H1 (cell line): Measurements from ENCODE around the gene SFXN4. TPM values are rescaled to one million over a fixed set of nuclear protein-coding genes. Genes with fewer than 3 reads are reported as not detected.

Experiments
- CTCF ChIA-PET: fragments of 300-600 bp; sonication (Branson Sonifier 250); formaldehyde crosslinking; loops from one replicate; lab custom pipeline; 2021; ENCODE audit not compliant: partially characterized antibody; lab: Charles Lee
- POLR2A ChIA-PET: fragments of 300-600 bp; sonication (Branson Sonifier 250); formaldehyde crosslinking; loops from one replicate; lab custom pipeline; 2021; ENCODE audit warnings: inconsistent platforms; ENCODE audit not compliant: partially characterized antibody; lab: Charles Lee
- DNase-seq, 2 experiments: peaks; one replicate each; pipeline versions ENCODE4 v3.0.0 to v3.0.0-alpha.2; 2010 to 2022; ENCODE audit warnings: low spot score in 2 of 2, low read depth in 1 of 2, mixed read lengths in 1 of 2
- FAIRE-seq: peaks from 2 replicates; lab custom pipeline; 2011; peaks lifted over from hg19 to GRCh38; lab: Jason Lieb, UNC
- H2AFZ ChIP-seq: 2 replicates; pipeline ENCODE4 v1.8.1; 2012; ENCODE audit warnings: low read length, inconsistent platforms
- H2AK5ac ChIP-seq: 2 replicates; pipeline ENCODE4 v1.6.1; 2013; ENCODE audit warnings: low read depth, low read length
- H2BK120ac ChIP-seq: replicated peaks from 2 replicates; pipeline ENCODE3; 2013; ENCODE audit warnings: low read depth, low read length, inconsistent platforms
- H2BK12ac ChIP-seq: 2 replicates; pipeline ENCODE4 v1.6.1; 2013; ENCODE audit warnings: low read depth, low read length
- H2BK15ac ChIP-seq: 2 replicates; pipeline ENCODE4 v1.6.1; 2013; ENCODE audit warnings: low read length
- H2BK20ac ChIP-seq: 2 replicates; pipeline ENCODE4 v1.6.1; 2013; ENCODE audit warnings: low read length
- H2BK5ac ChIP-seq: 2 replicates; pipeline ENCODE4 v1.6.1; 2013; ENCODE audit warnings: low read depth, low read length
- H3K14ac ChIP-seq: 2 replicates; pipeline ENCODE4 v1.6.1; 2013; ENCODE audit warnings: inconsistent platforms; ENCODE audit not compliant: insufficient read length
- H3K18ac ChIP-seq: 2 replicates; pipeline ENCODE4 v1.6.1; 2013; ENCODE audit warnings: low read length; ENCODE audit errors: extremely low read depth
- H3K23ac ChIP-seq: 2 replicates; pipeline ENCODE4 v1.6.1; 2013; ENCODE audit warnings: inconsistent platforms; ENCODE audit not compliant: insufficient read length
- H3K23me2 ChIP-seq: 2 replicates; pipeline ENCODE4 v1.6.1; 2013; ENCODE audit warnings: low read depth, low read length
- H3K27ac ChIP-seq: 2 replicates; pipeline ENCODE4 v1.6.1; 2011; ENCODE audit warnings: low read depth, low read length, inconsistent platforms
- H3K27me3 ChIP-seq, 4 experiments: replicated peaks in 1 of 4; 1 replicate in 1 of 4; 2 replicates in 3 of 4; pipeline versions ENCODE4 v1.6.1 to v1.8.1; 2011 to 2013; ENCODE audit warnings: low read length in 3 of 4, mild to moderate bottlenecking in 3 of 4, inconsistent platforms in 2 of 4, mixed read lengths in 2 of 4, moderate library complexity in 1 of 4; ENCODE audit not compliant: control insufficient read depth in 3 of 4, insufficient read depth in 3 of 4; ENCODE audit errors: extremely low read depth in 1 of 4
- H3K36me3 ChIP-seq, 4 experiments: 2 replicates each; pipeline versions ENCODE4 v1.6.1 to v1.8.1; 2011 to 2013; ENCODE audit warnings: mild to moderate bottlenecking in 4 of 4, low read length in 3 of 4, moderate library complexity in 2 of 4, control low read depth in 1 of 4, inconsistent platforms in 1 of 4; ENCODE audit not compliant: insufficient read depth in 4 of 4, control insufficient read depth in 2 of 4
- H3K4ac ChIP-seq: replicated peaks from 2 replicates; pipeline ENCODE3; 2013; ENCODE audit warnings: low read length, low read depth, mixed read lengths, inconsistent platforms; ENCODE audit not compliant: insufficient read length
- H3K4me1 ChIP-seq, 4 experiments: replicated peaks in 1 of 4; 1 replicate in 1 of 4; 2 replicates in 3 of 4; pipeline versions ENCODE4 v1.6.1 to v1.8.1; 2011 to 2013; ENCODE audit warnings: low read length in 3 of 4, inconsistent platforms in 2 of 4, mixed read lengths in 1 of 4; ENCODE audit not compliant: insufficient read depth in 4 of 4, control insufficient read depth in 3 of 4
- H3K4me2 ChIP-seq, 2 experiments: 2 replicates each; pipeline versions ENCODE4 v1.6.1 to v1.8.1; 2011 to 2013; ENCODE audit warnings: low read depth in 2 of 2, low read length in 2 of 2, control low read depth in 1 of 2, inconsistent platforms in 1 of 2, mild to moderate bottlenecking in 1 of 2; ENCODE audit not compliant: insufficient read depth in 1 of 2
- H3K4me3 ChIP-seq, 4 experiments: fragments of 200-600, 300-600 bp in 1 of 4; sonication (generic), shearing (Covaris generic), sonication (Bioruptor Twin) in 1 of 4; 2 replicates each; pipeline versions ENCODE4 v1.5.1 to v1.8.1; 2011 to 2016; ENCODE audit warnings: low read length in 4 of 4, low read depth in 3 of 4, control low read depth in 2 of 4, inconsistent platforms in 2 of 4, mild to moderate bottlenecking in 2 of 4, mixed read lengths in 1 of 4, moderate library complexity in 1 of 4; ENCODE audit not compliant: insufficient read depth in 2 of 4; ENCODE audit errors: extremely low read depth in 1 of 4
- H3K56ac ChIP-seq: replicated peaks from 2 replicates; pipeline ENCODE3; 2013; ENCODE audit warnings: low read depth, mild to moderate bottlenecking, mixed read lengths, low read length, inconsistent platforms; ENCODE audit not compliant: insufficient read length
- H3K79me1 ChIP-seq: 2 replicates; pipeline ENCODE4 v1.6.1; 2013; ENCODE audit warnings: low read depth, low read length, control low read depth
- H3K79me2 ChIP-seq, 2 experiments: 2 replicates each; pipeline versions ENCODE4 v1.6.1 to v1.8.1; 2012 to 2013; ENCODE audit warnings: low read length in 2 of 2, mild to moderate bottlenecking in 2 of 2, inconsistent platforms in 1 of 2; ENCODE audit not compliant: insufficient read depth in 2 of 2, control insufficient read depth in 1 of 2
- H3K9ac ChIP-seq, 4 experiments: replicated peaks in 1 of 4; 1 replicate in 1 of 4; 2 replicates in 3 of 4; pipeline versions ENCODE4 v1.6.1 to v1.8.1; 2011 to 2013; ENCODE audit warnings: low read depth in 3 of 4, low read length in 3 of 4, control low read depth in 2 of 4, mild to moderate bottlenecking in 2 of 4, moderate library complexity in 2 of 4, inconsistent platforms in 1 of 4; ENCODE audit errors: extremely low read depth in 1 of 4
- H3K9me3 ChIP-seq, 2 experiments: 2 replicates each; pipeline versions ENCODE4 v1.6.1 to v1.8.1; 2012 to 2013; ENCODE audit warnings: mild to moderate bottlenecking in 2 of 2, moderate library complexity in 2 of 2, control low read depth in 1 of 2, inconsistent platforms in 1 of 2, low read depth in 1 of 2, low read length in 1 of 2, mixed read lengths in 1 of 2; ENCODE audit not compliant: insufficient read depth in 2 of 2
- H4K20me1 ChIP-seq, 2 experiments: replicated peaks in 1 of 2; 2 replicates each; pipeline versions ENCODE3 to v1.8.1; 2011 to 2013; ENCODE audit warnings: inconsistent platforms in 2 of 2, low read length in 2 of 2, mild to moderate bottlenecking in 1 of 2; ENCODE audit not compliant: insufficient read depth in 2 of 2, control insufficient read depth in 1 of 2
- H4K5ac ChIP-seq: 2 replicates; pipeline ENCODE4 v1.6.1; 2013; ENCODE audit warnings: low read length, low read depth, mixed read lengths, inconsistent platforms; ENCODE audit not compliant: insufficient read length
- H4K8ac ChIP-seq: 2 replicates; pipeline ENCODE4 v1.8.0; 2013; ENCODE audit warnings: mild to moderate bottlenecking, moderate library complexity, low read length, inconsistent platforms; ENCODE audit not compliant: insufficient read depth; ENCODE audit errors: extremely low read depth
- H4K91ac ChIP-seq: replicated peaks from 2 replicates; pipeline ENCODE3; 2013; ENCODE audit warnings: low read length, mixed read lengths, inconsistent platforms; ENCODE audit not compliant: insufficient read length
- CREB1 ChIP-seq: IDR thresholded peaks from 2 replicates; pipeline ENCODE4 v1.6.1; 2012; ENCODE audit warnings: inconsistent platforms
- POLR2AphosphoS5 ChIP-seq: IDR thresholded peaks from 2 replicates; pipeline ENCODE4 v1.6.1; 2011; ENCODE audit warnings: low read depth, low read length
- SUZ12 ChIP-seq: fragments of 200-600 bp; sonication (generic); IDR thresholded peaks from 2 replicates; pipeline ENCODE4 v1.6.1; 2012; ENCODE audit warnings: mild to moderate bottlenecking, inconsistent platforms, low read length, moderate library complexity, mixed read lengths
- TBP ChIP-seq: IDR thresholded peaks from 2 replicates; pipeline ENCODE4 v1.6.1; 2011; ENCODE audit warnings: low read depth, low read length, improper control_type of control experiment
- whole genome bisulfite sequencing, 2 experiments: shearing (Covaris generic) in 1 of 2; methylation state at CpG; one replicate each; pipeline versions ENCODE4 v1.1.6 to v1.1.7; 2013 to 2015; ENCODE audit warnings: low lambda C conversion rate in 2 of 2, mixed read lengths in 2 of 2, inconsistent platforms in 1 of 2, low coverage in 1 of 2, missing lambda C conversion rate in 1 of 2; ENCODE audit not compliant: insufficient replicate concordance in 2 of 2, insufficient coverage in 1 of 2, insufficient read length in 1 of 2; ENCODE audit errors: extremely low coverage in 1 of 2, missing lambda C conversion rate in 1 of 2; 5-methylcytosine and 5-hydroxymethylcytosine counted together
- polyA plus RNA-seq, 7 experiments: library from polyadenylated mRNA; depleted of rRNA in 3 of 7; stranded (reverse) in 5 of 7; unstranded in 2 of 7; fragments of >200 nt in 5 of 7; fragments of 200-250 nt in 2 of 7; gene quantifications; 1 replicate in 5 of 7; 2 replicates in 1 of 7; 4 replicates in 1 of 7; pipeline versions ENCODE4 v1.2.1 to v1.2.3, GENCODE V29; 2011 to 2013; ENCODE audit warnings: missing spikeins in 2 of 7, mixed read lengths in 2 of 7
- total RNA-seq: library from RNA; stranded (reverse); fragmentation: NEBNext Ultra II Directional; extraction: Animal tissue kit (Norgen Biotek cat#: 25700); gene quantifications from 2 replicates; pipeline ENCODE4 v1.2.1, GENCODE V29; 2021
- TF ChIP-seq, protein P1 (sequence below): IDR thresholded peaks from 2 replicates; pipeline ENCODE4 v1.6.1; 2011; ENCODE audit warnings: low read depth, mild to moderate bottlenecking, low read length; ENCODE audit not compliant: insufficient read depth

The SFXN4 gene
- total and polyA plus RNA-seq, 2 of the 8 experiments (the other 6 are each of a cell fraction or from before 2014, with no cell fraction given) = 15.4 to 21.6 TPM

GRCh38 chr10:119103241-119103902 is 62.1 kb downstream of the SFXN4 start:
- POLR2A ChIA-PET = interaction anchor here (0.8 to 2.4 kb wide), 9 partner anchors 8 to 74 kb away, joined by 3 to 23 read pairs (median 10); partner anchors contain the start of genes EIF3A and NANOS1
- H3K4me3 ChIP-seq = peak overlapping the region in 1 of 4 experiments; percentile 36; a peak in 1 of 8 replicates
- TF ChIP-seq, protein P1, sequence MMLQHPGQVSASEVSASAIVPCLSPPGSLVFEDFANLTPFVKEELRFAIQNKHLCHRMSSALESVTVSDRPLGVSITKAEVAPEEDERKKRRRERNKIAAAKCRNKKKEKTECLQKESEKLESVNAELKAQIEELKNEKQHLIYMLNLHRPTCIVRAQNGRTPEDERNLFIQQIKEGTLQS = no peak
- no peak for TF ChIP-seq SUZ12
- 0 out of 2 replicates have a peak, but pooled peaks have one; percentile 12 for TF ChIP-seq TBP
- no peak for TF ChIP-seq CREB1
- peak; percentile 46; the same call in 1 of the 2 replicates for TF ChIP-seq POLR2AphosphoS5
- no peak overlapping the region for H3K23ac ChIP-seq
- peak overlapping the region; percentile 61 to 63 for H3K4me2 ChIP-seq
- peaks cover 6% of the 10 kb centered on the region; the same call in 1 of the 2 replicates for H3K23me2 ChIP-seq
- H3K9ac ChIP-seq = no peak overlapping the region
- H3K18ac ChIP-seq = peak overlapping the region; percentile 71; the same call in 1 of the 2 replicates
- no peak overlapping the region for H2AK5ac ChIP-seq
- no peak overlapping the region for H4K91ac ChIP-seq
- no peak overlapping the region for H2BK20ac ChIP-seq
- H3K27me3 ChIP-seq = no peaks in the 10 kb centered on the region
- no peaks in the 10 kb centered on the region for H3K9me3 ChIP-seq
- peak overlapping the region; percentile 83 for H2BK15ac ChIP-seq
- peak overlapping the region; percentile 73 for H4K5ac ChIP-seq
- H2BK12ac ChIP-seq = no peak overlapping the region
- H3K14ac ChIP-seq = no peak overlapping the region
- no peak overlapping the region for H3K27ac ChIP-seq
- peak overlapping the region; percentile 43 for H3K56ac ChIP-seq
- no peak overlapping the region for H2BK120ac ChIP-seq
- H2BK5ac ChIP-seq = peak overlapping the region; percentile 69; the same call in 1 of the 2 replicates
- no peak overlapping the region for H4K8ac ChIP-seq
- H3K4me1 ChIP-seq = peaks cover 0 to 3% (median 0%) of the 10 kb centered on the region in 4 experiments; a peak in 1 of 7 replicates
- no peak for DNase-seq
- CTCF ChIA-PET = no interaction called here
- peak overlapping the region; percentile 63 for H3K4ac ChIP-seq
- peaks cover 0 to 14% of the 10 kb centered on the region in 2 experiments; a peak in 2 of 4 replicates for H3K79me2 ChIP-seq
- H3K79me1 ChIP-seq = no peaks in the 10 kb centered on the region
- FAIRE-seq = no peak
- peaks cover 0 to 2% of the 10 kb centered on the region in 2 experiments for H4K20me1 ChIP-seq
- H3K36me3 ChIP-seq = peaks cover 0 to 12% (median 3%) of the 10 kb centered on the region in 4 experiments; a peak in 4 of 8 replicates
- 56% methylated on average over 11 of the region's 12 CpGs; no CpG with 5 or more reads in 1 of the 2 experiments for WGBS, 2 experiments
- peak overlapping the region; percentile 100 for H2AFZ ChIP-seq
